C4-2B (cell line): ENCODE measurements around the gene GALNT17.

Experiments used
- H3K27ac ChIP-seq: fragments of 450-650 bp; 2 replicates; pipeline ENCODE4 v1.5.1; 2017
- ZFX ChIP-seq: fragments of 450-650 bp; IDR thresholded peaks from 2 replicates; pipeline ENCODE4 v1.6.1; 2017
- TF ChIP-seq, protein P1 (sequence below): fragments of 450-650 bp; conservative IDR thresholded peaks from 2 replicates; pipeline ENCODE4 v1.5.1; 2017; ENCODE audit warnings: mild to moderate bottlenecking

GALNT17 gene

GRCh38 chr7:71601851-71602250 is 469.9 kb downstream of the GALNT17 start:
- TF ChIP-seq, protein P1, sequence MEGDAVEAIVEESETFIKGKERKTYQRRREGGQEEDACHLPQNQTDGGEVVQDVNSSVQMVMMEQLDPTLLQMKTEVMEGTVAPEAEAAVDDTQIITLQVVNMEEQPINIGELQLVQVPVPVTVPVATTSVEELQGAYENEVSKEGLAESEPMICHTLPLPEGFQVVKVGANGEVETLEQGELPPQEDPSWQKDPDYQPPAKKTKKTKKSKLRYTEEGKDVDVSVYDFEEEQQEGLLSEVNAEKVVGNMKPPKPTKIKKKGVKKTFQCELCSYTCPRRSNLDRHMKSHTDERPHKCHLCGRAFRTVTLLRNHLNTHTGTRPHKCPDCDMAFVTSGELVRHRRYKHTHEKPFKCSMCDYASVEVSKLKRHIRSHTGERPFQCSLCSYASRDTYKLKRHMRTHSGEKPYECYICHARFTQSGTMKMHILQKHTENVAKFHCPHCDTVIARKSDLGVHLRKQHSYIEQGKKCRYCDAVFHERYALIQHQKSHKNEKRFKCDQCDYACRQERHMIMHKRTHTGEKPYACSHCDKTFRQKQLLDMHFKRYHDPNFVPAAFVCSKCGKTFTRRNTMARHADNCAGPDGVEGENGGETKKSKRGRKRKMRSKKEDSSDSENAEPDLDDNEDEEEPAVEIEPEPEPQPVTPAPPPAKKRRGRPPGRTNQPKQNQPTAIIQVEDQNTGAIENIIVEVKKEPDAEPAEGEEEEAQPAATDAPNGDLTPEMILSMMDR: no peak
- no peak for TF ChIP-seq ZFX
- H3K27ac ChIP-seq: no peak overlapping the region

- H3K27ac ChIP-seq: no peak overlapping the region
- TF ChIP-seq ZFX: no peak
- TF ChIP-seq, protein P1: no peak
Observed at GRCh38 chr7:71604818-71605414, 473.0 kb downstream of the GALNT17 start.

DNA sequence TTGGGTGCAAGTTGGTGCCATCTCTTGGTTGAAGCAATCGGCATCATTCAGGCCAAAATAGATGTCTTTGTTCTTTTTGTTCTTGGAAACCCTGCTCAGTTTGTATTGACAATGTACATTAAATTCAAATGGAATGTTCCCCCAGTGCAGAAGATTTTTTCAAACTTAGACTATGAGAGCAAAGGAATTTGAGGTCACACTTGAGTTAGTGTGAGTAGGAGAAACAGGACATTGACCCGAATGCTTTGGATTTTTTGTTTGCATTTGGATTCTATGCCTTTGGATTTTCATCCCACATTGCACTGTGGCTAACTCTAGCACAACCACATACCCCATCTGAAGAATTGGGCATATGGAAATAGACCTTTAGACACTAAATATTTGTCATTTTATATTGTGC is 480.0 kb downstream of the GALNT17 start:
- TF ChIP-seq, protein P1: no peak
- TF ChIP-seq ZFX: no peak

DNA sequence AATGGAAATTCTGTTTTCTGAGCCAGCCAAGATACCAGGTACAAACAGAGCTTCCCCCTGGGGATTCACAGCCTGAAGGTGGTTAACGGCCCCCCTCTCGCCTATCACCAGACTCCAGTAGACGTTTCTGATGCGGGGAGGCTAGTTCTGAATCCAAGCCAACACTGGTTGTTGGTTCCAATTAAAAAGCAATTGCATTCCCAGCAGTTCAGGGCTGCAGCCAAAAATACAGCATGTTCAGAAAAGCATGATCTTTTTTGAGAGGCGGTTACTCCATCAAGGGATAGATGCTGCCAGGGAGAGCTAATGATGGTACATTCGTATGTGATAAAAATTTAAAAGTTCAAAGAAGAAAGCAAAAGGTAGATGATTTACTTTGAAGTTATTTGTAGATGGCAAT is 481.0 kb downstream of the GALNT17 start:
- H3K27ac ChIP-seq: no peak overlapping the region
- TF ChIP-seq ZFX: no peak
- TF ChIP-seq, protein P1: no peak

More for the DNA sequence above, 480.0 kb downstream of the GALNT17 start:
- no peak overlapping the region for H3K27ac ChIP-seq

GRCh38 chr7:71613313-71613712 is 481.4 kb downstream of the GALNT17 start:
- TF ChIP-seq, protein P1: no peak
- TF ChIP-seq ZFX: no peak
- no peak overlapping the region for H3K27ac ChIP-seq

DNA sequence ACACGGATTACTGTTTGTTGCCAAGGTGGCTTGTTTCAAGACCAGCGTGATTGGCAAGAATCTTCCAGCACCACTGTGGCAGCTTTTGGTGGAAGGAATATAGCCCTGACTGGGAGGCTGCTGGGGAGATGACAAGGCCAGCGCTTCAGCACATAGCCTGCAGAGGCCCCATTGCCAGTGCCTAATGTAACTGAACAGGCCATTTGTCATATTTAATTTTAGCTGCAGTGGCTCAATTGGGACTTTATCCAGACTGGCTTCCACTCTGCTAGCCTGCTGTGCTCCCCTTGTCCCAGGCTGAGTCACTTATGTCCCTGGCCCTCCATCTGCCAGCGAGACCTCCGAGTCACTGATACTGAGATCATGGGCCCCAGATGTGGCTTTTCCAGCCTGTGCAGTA is 483.1 kb downstream of the GALNT17 start:
- no peak for TF ChIP-seq ZFX
- TF ChIP-seq, protein P1: no peak
- H3K27ac ChIP-seq: no peak overlapping the region

DNA sequence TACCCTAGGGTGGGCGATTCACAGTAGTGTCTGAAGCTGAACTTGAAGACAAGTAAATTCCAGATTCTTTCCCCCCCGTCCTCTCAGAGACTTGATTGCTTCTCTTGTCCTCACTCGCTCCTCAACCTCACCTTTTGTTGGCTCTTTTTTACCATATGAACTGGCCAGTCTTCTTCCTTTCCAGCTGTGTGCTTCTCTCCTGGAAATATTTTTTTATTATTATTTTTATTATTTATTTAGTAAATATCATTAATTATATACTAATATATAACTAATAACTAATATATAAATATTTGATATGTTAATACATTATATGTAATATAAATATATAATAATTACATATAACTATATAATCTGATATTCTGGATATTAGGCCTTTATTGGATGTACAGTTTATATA is 484.3 kb downstream of the GALNT17 start:
- TF ChIP-seq, protein P1: no peak
- no peak for TF ChIP-seq ZFX
- no peak overlapping the region for H3K27ac ChIP-seq
